ENCODE data around the gene TPD52L2.
A peak's percentile ranks its signal among the peaks of the same experiment; 100 is the strongest.

The TPD52L2 gene

DNA sequence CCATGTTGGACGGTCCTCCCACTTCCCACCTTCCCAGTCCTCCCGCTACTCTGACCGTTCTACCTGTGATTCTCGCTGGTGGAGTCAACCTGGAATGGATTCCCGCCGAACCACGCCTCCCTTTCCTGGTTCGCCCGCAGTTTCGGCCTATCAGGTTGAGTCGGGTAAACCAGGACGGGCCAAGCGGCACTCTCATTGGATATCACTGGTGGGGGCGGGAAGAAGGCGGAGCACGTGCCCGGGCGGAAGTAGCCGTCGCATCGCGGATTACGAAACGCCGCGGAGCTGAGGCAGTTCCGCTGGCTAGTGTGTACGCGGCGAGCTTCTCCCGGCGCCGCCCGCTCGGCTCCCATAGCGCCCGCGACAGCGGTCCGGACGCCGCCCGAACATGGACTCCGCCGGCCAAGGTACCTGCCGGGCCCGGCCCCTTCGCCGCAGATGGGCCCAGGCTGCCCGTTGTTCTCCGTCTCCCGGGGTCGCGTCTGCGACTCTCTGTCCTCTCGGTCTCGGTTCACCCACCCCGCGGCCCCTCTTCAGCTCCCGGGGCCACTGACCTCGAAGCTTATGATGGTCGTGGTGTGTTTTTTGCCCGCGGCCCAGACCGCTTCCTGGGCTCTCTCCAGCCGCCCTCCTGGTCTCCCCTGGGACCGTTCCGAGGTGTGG, at the start of gene TPD52L2:
TSS of gene TPD52L2 (plus strand) at position 293 of the 663 bp plus-strand sequence. CDS start at position 389, 96 bp downstream.
- peak; percentile 93 to 96 for DNase-seq

- DNase-seq, result no peak
Observed at GRCh38 chr20:63815615-63816253, 49.3 kb upstream of the TPD52L2 start.

GRCh38 chr20:63819224-63819921, 45.7 kb upstream of the TPD52L2 start:
- DNase-seq, result no peak

- DNase-seq, result no peak
Observed at GRCh38 chr20:63821811-63822210, 43.3 kb upstream of the TPD52L2 start.

DNA sequence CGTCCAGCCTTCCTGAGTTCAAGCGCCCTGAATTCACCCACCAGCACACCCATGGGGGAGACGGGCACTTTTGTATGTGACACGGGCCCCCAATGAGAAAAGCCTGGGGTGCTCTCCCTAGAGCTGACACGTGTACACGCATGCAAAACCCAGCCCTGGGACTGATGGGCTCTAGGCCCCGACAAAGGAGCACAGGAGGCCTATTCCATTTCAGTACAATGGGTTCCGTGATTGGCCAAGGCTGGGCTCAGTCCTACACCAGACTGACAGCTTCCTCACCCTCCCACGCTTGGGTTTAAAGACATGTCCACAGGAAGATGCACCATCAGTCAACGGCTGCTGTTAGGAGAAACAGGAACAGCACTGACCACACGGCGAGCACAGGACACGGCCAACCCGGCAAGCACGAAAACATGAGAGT, 42.8 kb upstream of the TPD52L2 start:
- no peak for DNase-seq

DNA sequence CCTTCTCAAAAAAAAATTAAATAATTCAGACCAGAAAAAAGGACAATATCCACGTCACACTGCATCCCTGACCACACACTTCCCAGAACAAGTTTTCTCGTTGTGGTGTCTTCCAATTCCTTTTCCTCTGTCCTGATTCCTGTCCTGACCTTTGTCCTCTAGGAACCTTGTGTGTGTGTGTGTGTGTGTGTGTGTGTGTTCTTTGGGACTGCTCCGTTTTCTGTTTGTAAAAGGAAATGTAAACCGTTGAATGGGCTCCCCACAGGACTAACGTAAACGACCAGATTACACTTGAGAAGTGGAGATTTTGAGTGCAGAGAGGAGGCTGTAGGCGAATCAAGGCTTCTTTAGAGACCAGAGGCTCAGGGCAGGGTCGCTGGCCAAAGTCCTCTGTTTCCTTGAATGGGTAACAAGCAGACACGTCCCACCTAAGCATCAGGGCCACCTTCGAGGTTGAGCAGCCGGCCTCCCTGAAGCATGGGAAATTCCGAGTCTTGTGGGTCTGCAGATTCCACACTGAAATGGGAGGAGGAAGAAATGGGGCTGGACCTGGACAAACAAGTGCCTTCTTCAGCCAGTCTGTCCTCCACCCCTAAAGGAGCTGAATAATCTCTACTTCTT, 41.3 kb upstream of the TPD52L2 start:
- DNase-seq, result no peak

DNA sequence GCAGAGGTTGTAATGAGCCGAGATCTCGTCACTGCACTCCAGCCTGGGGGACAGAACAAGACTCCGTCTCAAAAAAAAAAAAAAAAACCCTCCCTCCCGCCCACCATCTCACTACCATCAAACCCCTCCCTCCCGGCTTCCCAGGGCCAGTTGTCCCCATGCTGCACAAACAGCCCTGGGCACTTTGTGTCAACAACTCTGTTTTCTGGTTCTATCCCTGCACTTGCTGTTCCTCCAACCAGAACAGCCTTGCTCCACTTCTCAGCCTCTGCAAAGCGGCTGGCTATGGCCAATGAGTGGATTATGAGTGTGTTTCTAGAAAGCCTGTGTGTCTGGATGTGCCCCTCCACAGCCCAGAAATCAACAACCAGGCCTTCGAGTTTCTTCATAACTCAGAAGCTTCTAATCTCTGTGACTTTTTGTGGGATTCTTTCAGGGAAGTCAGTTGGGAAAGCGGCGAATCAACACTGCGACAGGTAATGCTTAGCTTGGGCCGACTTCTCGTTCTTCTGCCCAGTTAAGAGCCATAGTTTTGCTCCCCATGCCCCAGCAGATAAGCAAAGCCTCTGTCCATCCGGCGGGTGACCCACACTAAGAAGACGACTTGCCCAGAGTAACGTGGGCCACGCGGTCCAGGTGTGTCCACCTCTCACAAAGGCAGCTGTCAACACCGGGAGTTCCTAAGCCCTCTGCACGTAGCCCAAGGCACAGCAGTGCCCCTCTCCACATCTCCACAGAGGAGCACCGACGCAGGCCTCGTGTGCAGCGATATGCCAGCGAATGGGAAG, 39.5 kb upstream of the TPD52L2 start:
- DNase-seq, result no peak

DNA sequence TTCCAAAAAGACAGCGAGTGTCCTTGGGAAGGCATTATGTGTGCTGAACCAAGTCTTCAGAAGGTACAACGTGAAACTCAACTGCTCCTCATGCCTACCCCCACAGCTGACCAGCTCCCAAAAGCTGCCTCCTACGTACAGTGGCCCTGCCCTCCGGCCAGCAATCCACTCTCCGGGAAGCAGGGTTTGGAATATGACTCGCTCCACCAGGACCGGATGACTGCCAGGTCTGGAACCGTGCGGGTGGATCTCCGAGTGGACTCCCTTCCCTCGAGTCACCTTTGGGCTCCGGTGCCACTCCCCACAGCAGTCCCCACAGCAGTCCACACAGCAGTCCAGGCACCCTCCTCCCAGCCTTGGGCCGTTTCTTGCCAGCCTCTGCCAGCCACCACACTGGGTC, 38.3 kb upstream of the TPD52L2 start:
- no peak for DNase-seq

DNA sequence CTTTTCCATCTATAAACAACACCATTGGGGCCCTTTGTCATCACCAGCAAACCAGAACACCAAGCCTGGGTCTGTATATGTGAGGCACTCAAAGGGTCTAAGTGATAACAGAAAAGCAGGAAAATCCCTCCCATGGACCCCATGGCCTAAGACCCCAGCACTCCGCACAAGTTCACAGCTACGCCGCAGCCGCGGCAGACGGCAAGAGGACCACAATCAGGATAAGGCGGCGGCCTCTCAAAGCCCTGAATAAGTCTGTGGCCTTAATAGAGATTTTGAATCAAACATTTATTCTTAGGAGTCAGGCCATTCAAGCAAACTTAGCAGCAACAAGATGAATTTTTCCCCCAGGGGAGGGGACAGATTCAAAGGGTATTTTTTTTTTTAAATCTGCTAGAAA, 36.9 kb upstream of the TPD52L2 start:
- no peak for DNase-seq

DNA sequence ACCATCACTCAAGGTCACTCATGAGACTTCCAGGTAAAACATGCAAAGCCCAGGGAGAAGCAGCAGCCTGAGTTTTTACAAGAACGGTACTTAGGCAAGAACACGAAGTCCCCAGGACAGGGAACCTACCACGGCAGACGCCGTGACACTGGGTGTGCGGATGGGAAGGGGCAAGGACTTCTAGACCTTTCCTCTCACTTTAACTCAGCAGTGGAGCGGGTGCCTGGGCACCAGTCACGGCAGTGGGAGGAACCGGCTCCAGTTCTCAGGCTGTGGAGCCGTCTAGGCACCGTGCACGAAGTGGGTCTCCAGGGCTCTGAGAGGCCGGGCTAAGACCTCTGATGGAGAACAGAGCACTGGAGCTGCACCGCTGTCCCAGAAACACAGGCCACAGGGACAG, 36.5 kb upstream of the TPD52L2 start:
- DNase-seq, result no peak

DNA sequence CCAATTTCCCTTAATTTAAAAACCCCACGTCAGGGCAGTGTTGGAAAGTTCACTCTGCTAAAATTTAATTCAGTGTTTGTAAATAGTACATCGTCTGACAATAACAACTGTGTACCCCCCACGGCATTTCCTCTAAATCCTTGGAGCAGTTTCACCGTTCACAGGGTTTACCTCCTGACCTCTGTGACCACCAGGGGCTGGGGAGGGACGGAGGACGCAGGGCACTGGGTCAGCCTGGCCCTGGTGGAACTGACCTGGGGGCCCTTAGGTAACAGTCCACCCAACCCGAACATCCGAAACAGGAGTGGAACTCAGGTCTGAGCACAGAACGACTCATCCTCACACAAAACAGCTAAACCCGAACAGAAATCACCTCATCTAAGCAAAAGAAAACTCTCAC, 36.1 kb upstream of the TPD52L2 start:
- DNase-seq, result no peak

DNA sequence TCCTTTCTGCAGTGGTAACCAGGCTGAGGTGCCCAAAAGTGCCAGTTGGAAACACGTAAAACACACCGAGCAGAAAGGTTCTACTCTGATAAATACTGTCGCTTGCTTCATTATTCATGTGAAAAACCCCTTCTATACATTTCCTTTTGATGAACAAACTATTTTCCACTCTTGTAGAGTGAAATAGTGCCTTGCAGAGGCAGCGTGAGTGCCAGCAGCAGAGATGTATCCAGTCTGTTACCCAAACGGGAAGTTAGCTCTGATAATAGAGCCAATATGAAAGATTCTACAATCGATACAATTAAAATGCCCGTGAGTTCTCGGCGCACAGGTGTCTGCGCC, 35.5 kb upstream of the TPD52L2 start:
- no peak for DNase-seq

DNA sequence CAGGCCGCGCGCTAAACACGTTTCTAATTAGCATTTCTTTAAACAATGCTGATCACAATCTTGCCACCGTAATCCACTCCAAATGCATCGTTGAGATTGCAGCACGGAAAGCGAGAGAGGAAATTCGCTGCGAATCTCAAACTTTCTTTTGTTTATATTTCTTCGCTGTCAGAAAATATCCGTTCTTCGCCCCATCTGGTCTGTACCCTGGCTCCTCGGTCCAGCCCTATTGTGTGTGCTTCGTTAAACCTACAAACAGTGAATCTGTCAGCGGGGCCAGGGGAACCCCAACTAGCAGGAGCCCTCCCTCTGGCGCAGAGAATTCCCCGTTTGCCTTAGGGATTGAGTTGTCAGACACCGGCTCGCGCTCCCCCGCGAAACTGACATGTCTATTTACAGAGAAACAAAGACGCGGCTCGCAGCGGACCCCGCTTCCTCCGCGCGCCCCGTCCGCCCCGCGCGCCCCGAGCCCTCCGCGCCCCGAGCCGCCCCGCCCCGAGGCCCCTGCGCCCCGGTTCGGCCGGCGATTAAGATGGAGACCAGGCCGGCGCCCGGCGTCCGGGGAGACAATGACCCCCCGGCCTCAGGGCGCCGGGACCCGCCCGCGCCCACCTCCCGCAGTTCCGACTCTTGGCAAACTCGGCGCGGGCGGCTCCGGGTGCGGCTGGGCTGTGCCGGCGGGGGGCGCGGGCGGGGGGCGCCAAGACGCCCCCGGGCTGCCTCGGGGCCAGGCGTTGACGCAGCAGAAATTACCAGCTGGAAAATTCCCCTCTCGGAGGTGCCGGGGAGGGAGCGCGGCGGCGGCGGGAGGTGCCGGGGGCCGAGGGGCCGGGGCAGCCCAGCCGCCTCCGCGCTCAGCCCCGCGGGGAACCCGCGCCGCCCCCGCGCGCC, 34.9 kb upstream of the TPD52L2 start:
- DNase-seq, result no peak

GRCh38 chr20:63830841-63831588, 34.1 kb upstream of the TPD52L2 start, which contains the start of gene ZBTB46:
Gene ZBTB46 (minus strand): TSS chr20:63831264. CDS start chr20:63790757, 40,507 bp downstream.
- DNase-seq, result no peak

DNA sequence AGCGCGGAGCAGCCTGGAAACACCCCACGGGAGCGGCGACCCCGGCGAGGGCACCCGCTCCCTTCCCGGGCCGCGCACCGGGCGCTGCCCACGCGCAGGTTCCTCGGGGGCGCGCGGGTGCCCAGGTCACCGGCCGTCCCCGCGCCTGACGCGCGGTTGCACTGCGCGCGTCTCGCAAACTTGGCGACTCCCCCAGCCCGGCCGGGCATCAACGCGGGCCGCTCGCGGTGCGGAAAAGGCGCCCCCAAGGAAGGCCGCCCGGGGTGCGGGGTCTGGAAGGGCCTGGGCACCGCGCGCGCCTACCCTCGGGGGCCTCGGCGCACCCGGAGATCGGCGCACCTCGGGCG, 33.5 kb upstream of the TPD52L2 start:
- no peak for DNase-seq

- no peak for DNase-seq
Observed at GRCh38 chr20:63831993-63832686, 32.9 kb upstream of the TPD52L2 start.

- DNase-seq, result no peak
Observed at GRCh38 chr20:63833776-63834490, 31.1 kb upstream of the TPD52L2 start.

DNA sequence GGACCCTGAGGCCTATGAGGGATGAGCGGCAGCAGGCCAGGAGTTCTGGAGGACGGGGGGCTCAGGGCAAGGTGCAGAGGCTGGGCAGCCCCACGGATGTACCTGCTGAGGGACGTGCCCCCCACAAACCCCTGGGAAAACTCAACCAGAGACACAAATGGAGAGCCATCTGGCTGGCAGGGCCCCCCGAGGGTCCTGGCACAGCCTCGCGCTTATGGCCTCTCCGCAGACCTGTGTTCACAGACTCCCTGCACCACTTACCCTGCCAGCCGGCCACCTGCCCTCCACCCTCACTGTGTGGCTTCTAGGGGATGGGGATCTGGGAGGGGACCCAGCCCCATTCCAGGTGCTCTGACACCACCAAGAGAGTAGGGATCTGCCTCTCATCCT, 30.6 kb upstream of the TPD52L2 start:
- DNase-seq, result no peak

DNA sequence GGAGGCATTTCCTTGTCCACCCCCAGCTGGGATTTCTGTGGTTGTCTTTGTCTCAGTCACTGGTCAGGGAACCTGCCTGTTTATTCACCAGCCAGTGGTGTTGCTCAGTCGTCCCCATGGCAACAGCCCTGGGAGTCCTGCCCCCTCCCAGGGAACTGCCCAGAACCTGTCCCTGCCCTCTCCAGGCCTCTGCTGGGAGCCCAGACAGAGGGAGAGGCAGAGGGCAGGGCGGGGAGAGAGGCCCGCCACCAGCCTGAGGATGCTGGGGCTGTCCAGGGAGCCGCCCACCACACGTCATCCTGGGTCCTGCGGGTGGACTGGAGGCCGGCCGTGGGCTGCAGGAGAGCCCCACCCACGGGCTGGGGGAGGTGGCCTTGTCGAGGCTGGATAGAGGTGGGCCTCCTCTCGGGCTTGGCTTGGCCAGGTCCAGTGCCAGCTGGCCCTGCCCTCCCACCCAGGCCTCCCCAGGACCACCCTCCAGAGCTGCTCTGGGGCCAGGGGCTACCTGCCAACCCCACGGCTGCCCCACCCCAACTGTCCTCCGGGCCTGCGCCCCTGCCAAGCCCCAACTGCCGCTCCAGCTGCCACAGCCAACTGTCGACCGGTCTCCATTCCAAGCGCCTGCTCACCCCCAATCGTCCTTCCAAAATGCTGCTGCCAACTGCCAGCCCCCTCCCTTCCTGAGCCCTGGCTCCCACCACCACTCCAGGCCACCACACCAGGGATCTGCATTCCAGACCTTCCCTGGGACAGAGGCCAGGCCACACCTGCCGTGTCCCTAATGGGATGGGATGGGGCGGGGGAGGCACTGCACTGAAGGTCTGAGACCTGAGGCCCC, 29.8 kb upstream of the TPD52L2 start:
- peak; percentile 24 to 37 for DNase-seq

Measured in hippocampal formation (tissue), 2 donors.